ENCODE measurements around the gene PHF10.

GRCh38 chr6:169666441-169666840 is 57.9 kb downstream of the PHF10 start:
- TF ChIP-seq CTCF (IDR thresholded peaks at IDR 0.05) (no peak), POLR2A (IDR thresholded peaks at IDR 0.05) (no peak), POLR2AphosphoS5 (IDR thresholded peaks at IDR 0.05) (no peak)

Measured in breast epithelium (tissue), 3 donors.